ENCODE results near the gene RAB8B. TPM values are rescaled to one million over a fixed set of nuclear protein-coding genes. Genes with fewer than 3 reads are reported as not detected.
"Not testable (repeated sequence)": the region's sequence is repeated elsewhere in the genome, so short reads cannot be mapped to it uniquely, and the experiment has no call there.

The RAB8B gene
- total RNA-seq, 1 experiment from 2014 or later = 52.0 TPM

GRCh38 chr15:63208824-63209223, 19.4 kb downstream of the RAB8B start:
- not testable (repeated sequence) for DNase-seq (ENCODE audit: low read depth)

GRCh38 chr15:63210151-63211091, 21.0 kb downstream of the RAB8B start:
- DNase-seq (ENCODE audit: low read depth) = no peak

DNA sequence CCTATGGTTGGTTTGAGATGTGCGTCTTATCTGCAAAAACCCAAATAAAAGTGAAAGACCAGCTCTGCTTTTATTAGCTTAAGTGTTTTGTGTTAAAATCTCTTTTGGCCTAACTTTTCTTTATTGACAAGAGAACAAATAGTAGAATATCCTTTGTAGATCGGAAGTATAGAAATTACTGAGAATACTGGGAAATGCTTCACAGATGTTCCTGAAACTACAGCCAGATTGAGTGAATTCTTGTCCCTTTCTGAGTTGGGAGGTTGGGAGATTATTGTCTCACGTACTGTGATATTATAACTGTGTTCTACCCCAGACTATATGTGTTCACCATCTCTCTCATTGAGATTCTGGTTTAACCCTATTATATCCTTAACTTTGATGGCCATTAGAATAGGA, 21.7 kb downstream of the RAB8B start:
- DNase-seq (ENCODE audit: low read depth) = no peak

- no peak for DNase-seq (ENCODE audit: low read depth)
Observed at GRCh38 chr15:63211549-63211948, 22.1 kb downstream of the RAB8B start.

DNA sequence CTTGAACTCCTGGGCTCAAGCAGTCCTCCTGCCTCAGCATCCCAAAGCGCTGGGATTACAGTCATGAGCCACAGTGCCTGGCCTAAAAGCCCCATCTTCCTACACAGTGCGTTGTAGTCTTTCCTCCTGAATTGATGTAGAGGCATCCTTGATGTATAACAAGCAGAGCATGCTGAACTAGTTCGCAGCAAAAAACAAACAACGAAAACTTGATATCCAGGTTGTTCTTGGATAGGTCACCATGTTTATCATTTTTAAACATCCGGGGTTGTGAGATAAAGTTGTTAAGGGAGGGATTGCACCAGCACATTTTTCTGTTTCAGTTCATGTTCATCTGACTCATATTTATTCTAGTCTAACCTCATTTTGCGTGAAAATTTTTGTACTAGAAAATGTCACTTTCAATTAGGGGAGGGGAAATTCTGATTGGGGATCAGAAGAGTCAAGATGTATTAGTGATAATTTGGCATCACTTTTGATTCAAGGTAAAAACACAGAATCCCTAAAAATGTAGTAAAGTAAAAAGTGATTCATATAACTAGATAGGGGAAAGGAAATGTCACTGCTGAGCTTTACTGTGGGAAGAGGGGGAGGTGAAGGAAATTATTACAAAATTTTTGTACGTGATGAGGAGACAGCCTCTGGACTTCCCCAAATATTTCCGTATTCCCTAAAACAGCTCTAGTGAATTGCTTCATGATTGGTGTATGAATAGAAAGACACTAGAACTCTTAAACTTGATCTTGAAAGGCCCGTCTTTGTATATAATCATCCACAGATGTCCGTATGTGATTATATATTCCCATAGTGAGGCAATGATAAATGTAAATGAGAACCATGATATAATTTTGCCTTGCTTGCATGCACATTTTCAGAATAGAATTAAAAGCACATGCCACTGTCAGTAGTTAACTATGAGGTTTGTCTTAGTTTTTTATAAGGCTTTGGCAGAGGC, 22.9 kb downstream of the RAB8B start:
- peak; percentile 62 for DNase-seq (ENCODE audit: low read depth)

- peak; percentile 37 for DNase-seq (ENCODE audit: low read depth)
Observed at GRCh38 chr15:63218100-63218808, 28.8 kb downstream of the RAB8B start.

- DNase-seq (ENCODE audit: low read depth) = no peak
Observed at GRCh38 chr15:63219196-63219710, 29.8 kb downstream of the RAB8B start.

DNA sequence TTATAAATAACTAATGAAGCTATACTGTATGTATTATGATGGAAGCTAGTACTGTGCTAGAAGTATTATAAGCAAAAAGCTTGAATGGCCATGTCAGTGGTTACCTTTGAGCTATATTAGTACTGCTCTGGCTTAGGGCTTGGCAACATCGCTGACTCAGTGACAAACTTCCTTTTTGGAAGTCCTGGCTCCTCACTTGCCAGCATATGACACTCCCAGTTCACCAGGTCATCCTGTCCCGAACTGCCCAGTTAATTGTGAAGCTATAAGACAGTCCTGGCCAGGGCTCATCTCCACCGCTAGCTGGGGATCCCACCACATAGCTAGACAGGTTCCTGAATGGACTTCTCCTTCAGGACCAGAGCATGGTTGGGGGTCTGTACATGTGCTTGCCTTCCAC, 31.9 kb downstream of the RAB8B start:
- peak; percentile 64 for DNase-seq (ENCODE audit: low read depth)

DNA sequence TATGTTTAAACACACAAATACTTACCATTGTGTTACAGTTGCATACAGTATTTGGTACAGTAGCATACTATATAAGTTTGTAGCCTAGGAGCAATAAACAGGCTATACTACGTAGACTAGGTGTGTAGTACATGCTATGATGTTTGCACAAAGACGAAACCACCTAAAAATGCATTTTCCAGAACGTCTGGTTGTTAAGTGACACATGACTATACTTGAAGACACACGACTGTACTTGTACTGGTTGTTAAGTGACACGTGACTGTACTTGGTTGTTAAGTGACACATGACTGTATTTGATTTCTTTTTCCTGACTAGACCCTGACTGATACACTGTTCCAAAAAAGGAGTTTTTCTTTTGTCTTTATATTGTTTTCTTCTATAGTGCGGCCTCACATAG, 34.1 kb downstream of the RAB8B start:
- DNase-seq (ENCODE audit: low read depth) = no peak

DNA sequence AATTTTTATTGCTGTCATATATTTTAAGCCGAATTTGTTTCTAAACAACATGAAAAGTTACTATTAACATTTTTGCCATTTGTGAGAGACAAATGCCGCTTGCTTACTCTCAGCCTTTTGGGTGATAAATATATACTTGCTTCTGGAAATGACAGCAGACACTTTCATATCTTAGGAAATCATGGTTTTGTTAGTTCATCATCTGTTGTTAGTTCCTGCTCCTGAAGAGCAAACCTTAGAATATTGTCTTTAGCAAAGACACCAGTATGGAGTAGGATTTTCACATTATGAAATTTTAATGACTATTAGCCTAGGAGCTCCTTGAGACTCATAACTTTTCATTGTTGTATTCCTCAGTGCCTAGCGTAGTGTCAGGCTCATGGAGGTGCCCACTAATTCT, 36.0 kb downstream of the RAB8B start:
- no peak for DNase-seq (ENCODE audit: low read depth)

DNA sequence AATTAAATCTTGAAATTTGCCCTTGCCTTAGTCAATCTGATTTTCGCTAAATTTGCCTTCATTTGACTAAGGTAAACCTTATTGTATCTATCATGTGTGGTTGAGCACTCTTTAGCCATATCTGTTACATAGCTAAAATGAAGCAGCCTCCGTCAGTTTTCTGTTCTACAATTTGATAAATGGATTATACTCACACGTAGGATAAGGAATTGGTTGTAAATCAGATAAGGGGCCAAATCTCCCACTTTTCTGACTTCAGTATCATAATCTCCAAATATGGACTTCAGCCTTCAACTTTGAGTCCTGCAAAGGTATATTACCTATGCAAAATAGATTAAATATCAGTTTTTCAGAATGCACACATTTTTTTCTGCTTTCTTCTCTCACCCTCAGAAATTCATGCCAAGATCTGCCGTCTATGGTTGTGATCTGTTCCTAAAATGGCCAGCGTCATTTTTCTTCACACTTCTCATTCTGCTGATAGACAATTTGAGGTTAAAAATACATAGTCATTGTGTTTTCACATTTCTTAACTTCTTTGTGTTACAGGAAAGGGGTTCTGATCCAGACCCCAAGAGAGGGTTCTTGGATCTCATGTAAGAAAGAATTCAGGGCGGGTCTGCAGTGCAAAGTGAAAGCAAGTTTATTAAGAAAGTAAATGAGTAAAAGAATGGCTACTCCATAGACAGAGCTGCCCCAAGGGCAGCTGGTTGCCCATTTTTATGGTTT, 36.9 kb downstream of the RAB8B start:
- no peak for DNase-seq (ENCODE audit: low read depth)

GRCh38 chr15:63226966-63227401, 37.6 kb downstream of the RAB8B start:
- DNase-seq (ENCODE audit: low read depth) = peak; percentile 81

DNA sequence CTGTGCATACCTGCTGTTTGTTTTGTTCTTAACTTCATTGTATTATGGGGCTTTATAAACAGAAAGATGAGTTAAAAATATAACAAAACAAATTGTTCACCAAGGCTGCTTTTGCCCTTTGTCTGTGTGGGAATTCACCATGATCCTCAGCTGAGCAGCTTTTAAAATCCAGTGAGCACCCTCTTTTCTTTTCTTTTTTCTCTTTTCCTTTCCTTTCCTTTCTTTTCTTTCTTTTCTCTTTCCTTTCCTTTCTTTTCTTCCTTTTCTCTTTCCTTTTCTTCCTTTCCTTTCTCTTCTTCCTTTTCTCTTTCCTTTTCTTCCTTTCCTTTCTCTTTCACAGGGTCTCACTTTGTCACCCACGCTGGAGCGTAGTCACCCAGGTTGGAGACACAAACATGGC, 38.3 kb downstream of the RAB8B start:
- DNase-seq (ENCODE audit: low read depth) = no peak

- no peak for DNase-seq (ENCODE audit: low read depth)
Observed at GRCh38 chr15:63231206-63231605, 41.8 kb downstream of the RAB8B start.

GRCh38 chr15:63231706-63232105, 42.3 kb downstream of the RAB8B start:
- DNase-seq (ENCODE audit: low read depth) = no peak

DNA sequence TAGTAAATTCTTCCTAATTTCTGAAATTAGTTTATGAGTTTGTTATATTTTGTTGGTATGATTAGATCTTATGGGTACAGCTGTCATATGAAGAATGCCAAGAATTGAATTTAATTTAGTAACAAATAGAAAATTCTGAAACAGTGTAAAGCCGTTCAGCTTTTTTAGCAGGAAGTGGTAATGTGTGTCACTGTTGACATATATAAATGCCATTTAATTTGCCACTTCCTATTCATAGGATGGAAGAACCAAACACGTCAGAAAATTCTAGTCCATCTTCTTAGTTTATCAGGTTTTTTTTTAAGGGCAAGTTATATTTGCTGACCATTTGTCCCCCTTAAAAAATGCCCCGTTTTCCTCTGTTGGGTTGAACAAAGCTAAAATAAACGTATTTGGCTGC, 43.0 kb downstream of the RAB8B start:
- peak; percentile 31 for DNase-seq (ENCODE audit: low read depth)

- no peak for DNase-seq (ENCODE audit: low read depth)
Observed at GRCh38 chr15:63232943-63233342, 43.5 kb downstream of the RAB8B start.

GRCh38 chr15:63233667-63234423, 44.4 kb downstream of the RAB8B start:
- DNase-seq (ENCODE audit: low read depth) = peak; percentile 59

DNA sequence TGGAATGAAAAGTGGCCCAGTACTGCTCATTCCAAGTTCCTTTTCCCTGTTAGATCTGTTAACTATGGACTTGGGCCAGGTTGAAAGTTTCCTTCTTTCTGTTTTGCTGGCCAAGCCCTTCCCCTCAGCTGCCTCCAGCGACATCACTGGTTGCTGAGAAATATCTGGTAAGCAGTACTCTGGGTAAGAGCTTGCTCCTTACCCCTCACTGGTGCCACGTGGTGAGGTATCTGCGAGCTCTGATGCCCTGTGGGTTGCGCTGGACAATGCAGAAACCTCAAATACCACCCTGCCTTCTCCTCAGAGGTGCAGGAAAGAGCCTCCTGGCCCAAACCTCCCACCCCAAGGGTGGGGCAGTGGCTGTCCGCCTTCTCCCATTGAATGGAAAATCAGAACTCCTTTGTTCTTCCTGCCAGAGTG, 45.1 kb downstream of the RAB8B start:
- DNase-seq (ENCODE audit: low read depth) = peak; percentile 75

DNA sequence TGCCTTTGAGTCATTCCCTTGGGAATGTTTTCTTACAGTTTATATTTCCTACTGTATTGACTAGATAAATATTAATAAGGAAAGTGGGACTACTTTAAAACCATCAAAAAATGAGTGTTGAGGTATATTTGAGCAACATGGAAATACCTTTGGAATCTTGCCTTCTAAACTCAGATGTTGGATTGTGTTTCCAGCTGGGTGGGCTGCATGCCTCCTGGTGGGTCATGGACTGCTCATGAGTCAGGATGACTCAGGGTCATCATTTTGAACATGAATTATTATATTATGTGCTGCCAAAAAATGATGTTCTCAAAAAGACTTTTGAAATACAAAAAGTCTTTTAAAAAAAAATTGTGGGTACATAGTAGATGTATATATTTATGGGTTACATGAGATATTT, 46.9 kb downstream of the RAB8B start:
- DNase-seq (ENCODE audit: low read depth) = peak; percentile 49

Data from RPMI7951 (cell line).